GM23338 (cell line): ENCODE data around the gene IGF2BP2. TPM values are rescaled to one million over a fixed set of nuclear protein-coding genes. Genes with fewer than 3 reads are reported as not detected.

Experiments
- ATAC-seq: fragments of 200-7000 bp; cut with Tn5 transposase; 3 replicates; pipeline ENCODE4 v1.9.1; 2020
- DNase-seq: peaks from one replicate; pipeline ENCODE4 v3.0.0-alpha.2; 2015; ENCODE audit warnings: low spot score
- H2AFZ ChIP-seq: fragments of 200-600 bp; sonication (generic); 2 replicates; pipeline ENCODE4 v1.8.0; 2016; ENCODE audit warnings: antibody characterized with exemption, mild to moderate bottlenecking, moderate library complexity
- H3F3A ChIP-seq: fragments of 200-600 bp; sonication (generic); replicated peaks from 2 replicates; pipeline ENCODE4 v1.8.0; 2017; ENCODE audit warnings: antibody characterized with exemption, mixed run types, low read depth
- H3K27ac ChIP-seq: fragments of 200-600 bp; sonication (generic); 2 replicates; pipeline ENCODE4 v1.6.1; 2016; ENCODE audit warnings: low read depth
- H3K27me3 ChIP-seq: fragments of 200-600 bp; sonication (generic); 2 replicates; pipeline ENCODE4 v1.8.0; 2016; ENCODE audit warnings: mild to moderate bottlenecking, mixed run types, moderate library complexity; ENCODE audit not compliant: insufficient read depth
- H3K36me3 ChIP-seq: fragments of 200-600 bp; sonication (generic); 2 replicates; pipeline ENCODE4 v1.8.0; 2016; ENCODE audit warnings: mild to moderate bottlenecking; ENCODE audit not compliant: insufficient read depth
- H3K4me1 ChIP-seq: fragments of 200-600 bp; sonication (generic); 2 replicates; pipeline ENCODE4 v1.8.0; 2016; ENCODE audit warnings: mild to moderate bottlenecking, moderate library complexity; ENCODE audit not compliant: insufficient read depth
- H3K4me2 ChIP-seq: fragments of 200-600 bp; sonication (generic); 2 replicates; pipeline ENCODE4 v1.7.1; 2017; ENCODE audit warnings: mixed run types
- H3K4me3 ChIP-seq: fragments of 200-600 bp; sonication (generic); 2 replicates; pipeline ENCODE4 v1.6.1; 2016; ENCODE audit warnings: mixed run types
- H3K79me2 ChIP-seq: fragments of 200-600 bp; sonication (generic); replicated peaks from 2 replicates; pipeline ENCODE4 v1.8.0; 2017; ENCODE audit warnings: mild to moderate bottlenecking; ENCODE audit not compliant: insufficient read depth
- H3K9me2 ChIP-seq: fragments of 200-600 bp; sonication (generic); 2 replicates; pipeline ENCODE4 v1.8.0; 2017; ENCODE audit not compliant: insufficient read depth
- H4K20me1 ChIP-seq: fragments of 200-600 bp; sonication (generic); replicated peaks from 2 replicates; pipeline ENCODE4 v1.8.0; 2017; ENCODE audit warnings: mild to moderate bottlenecking; ENCODE audit not compliant: insufficient read depth
- H3K27ac Mint-ChIP-seq: 2 replicates; pipeline ENCODE4 v1.8.0; 2020; ENCODE audit warnings: inconsistent platforms, mild to moderate bottlenecking, moderate library complexity, mixed read lengths
- H3K27me3 Mint-ChIP-seq: 3 replicates; pipeline ENCODE4 v1.8.0; 2022; ENCODE audit warnings: low read depth, mild to moderate bottlenecking, moderate library complexity, mixed read lengths, inconsistent platforms; ENCODE audit not compliant: insufficient read depth, poor library complexity
- H3K36me3 Mint-ChIP-seq: 3 replicates; pipeline ENCODE4 v1.8.0; 2021; ENCODE audit warnings: low read depth, mild to moderate bottlenecking, inconsistent platforms, moderate library complexity, mixed read lengths
- H3K4me1 Mint-ChIP-seq: 3 replicates; pipeline ENCODE4 v1.8.0; 2020; ENCODE audit warnings: mild to moderate bottlenecking, inconsistent platforms, mixed read lengths
- H3K4me3 Mint-ChIP-seq: 3 replicates; pipeline ENCODE4 v1.8.0; 2021; ENCODE audit warnings: moderate library complexity, mild to moderate bottlenecking, inconsistent platforms, mixed read lengths
- H3K9me3 Mint-ChIP-seq: 3 replicates; pipeline ENCODE4 v1.8.0; 2020; ENCODE audit warnings: moderate library complexity, mild to moderate bottlenecking, inconsistent platforms, mixed read lengths
- CREB1 ChIP-seq: fragments of 250-450 bp; sonication (Bioruptor Pico); IDR thresholded peaks from 2 replicates; pipeline ENCODE4 v1.5.0; 2020; ENCODE audit warnings: low read depth, mild to moderate bottlenecking, moderate library complexity
- ETS1 ChIP-seq: IDR thresholded peaks from 2 replicates; pipeline ENCODE4 v1.6.1; 2016; ENCODE audit warnings: antibody characterized with exemption
- EZH2phosphoT487 ChIP-seq: fragments of 200-600 bp; sonication (generic); IDR thresholded peaks from one replicate; pipeline ENCODE4 v1.8.1; 2018; ENCODE audit warnings: antibody characterized with exemption; ENCODE audit not compliant: unreplicated experiment
- JUNB ChIP-seq: IDR thresholded peaks from one replicate; pipeline ENCODE4 v1.6.1; 2016; ENCODE audit warnings: antibody characterized with exemption; ENCODE audit not compliant: unreplicated experiment
- POLR2AphosphoS5 ChIP-seq: IDR thresholded peaks from 2 replicates; pipeline ENCODE4 v1.6.1; 2016; ENCODE audit warnings: antibody characterized with exemption, low read depth
- ZNF114 ChIP-seq: fragments of 250-450 bp; sonication (Bioruptor Pico); IDR thresholded peaks from 2 replicates; pipeline ENCODE4 v1.5.0; 2020; ENCODE audit warnings: mild to moderate bottlenecking, moderate library complexity
- ZNF331 ChIP-seq: fragments of 250-450 bp; sonication (Bioruptor Pico); IDR thresholded peaks from 2 replicates; pipeline ENCODE4 v1.5.0; 2020; ENCODE audit warnings: low read depth, mild to moderate bottlenecking, moderate library complexity
- ZNF462 ChIP-seq: fragments of 250-450 bp; sonication (Bioruptor Pico); IDR thresholded peaks from 2 replicates; pipeline ENCODE4 v1.5.0; 2020; ENCODE audit warnings: mild to moderate bottlenecking, moderate library complexity
- polyA plus RNA-seq: library from polyadenylated mRNA; unstranded; fragments of >200 nt; fragmentation: Nextera tagmentation; extraction: Ambion mirVana; gene quantifications from 2 replicates; pipeline ENCODE4 v1.2.1, GENCODE V29; 2016
- total RNA-seq: library from RNA; depleted of rRNA; stranded (reverse); fragments of >200 nt; shearing (Covaris generic); gene quantifications from 2 replicates; pipeline ENCODE4 v1.2.3, GENCODE V29; 2014
- TF ChIP-seq, protein P1 (sequence below): IDR thresholded peaks from one replicate; pipeline ENCODE4 v1.6.1; 2018; ENCODE audit warnings: antibody characterized with exemption; ENCODE audit not compliant: unreplicated experiment

IGF2BP2 gene
- total and polyA plus RNA-seq, 2 experiments from 2014 or later: 82.9 to 84.5 TPM

- peaks cover 59% of the 10 kb centered on the region for H3K36me3 Mint-ChIP-seq
Measured at GRCh38 chr3:185678027-185678426, 146.8 kb downstream of the IGF2BP2 start.

More at GRCh38 chr3:185678027-185678426, 146.8 kb downstream of the IGF2BP2 start:
- Histone ChIP-seq H3F3A (no peaks in the 10 kb centered on the region), H3K36me3 (peaks cover 27% of the 10 kb centered on the region), H3K27me3 (no peaks in the 10 kb centered on the region), H2AFZ (no peak overlapping the region), H4K20me1 (no peaks in the 10 kb centered on the region; the same call in 1 of the 2 replicates), H3K79me2 (peaks cover 3% of the 10 kb centered on the region; the same call in 1 of the 2 replicates), H3K9me2 (no peaks in the 10 kb centered on the region), H3K4me1 (no peaks in the 10 kb centered on the region), H3K4me3 (no peak overlapping the region), H3K27ac (0 out of 2 replicates have a peak overlapping the region, but pooled peaks have one; percentile 20), H3K4me2 (no peak overlapping the region)
- Mint-ChIP-seq H3K4me1 (peaks cover 3% of the 10 kb centered on the region; the same call in 1 of the 3 replicates), H3K4me3 (no peak overlapping the region), H3K27me3 (peaks cover 5% of the 10 kb centered on the region), H3K27ac (no peak overlapping the region), H3K9me3 (no peaks in the 10 kb centered on the region)
- no peak for DNase-seq
- ATAC-seq: no peak
- TF ChIP-seq ETS1 (no peak), JUNB (no peak), ZNF331 (CRISPR knock-in tag) (no peak), CREB1 (CRISPR knock-in tag) (no peak), EZH2phosphoT487 (no peak), ZNF114 (CRISPR knock-in tag) (no peak), ZNF462 (no peak), POLR2AphosphoS5 (no peak)
- TF ChIP-seq, protein P1, sequence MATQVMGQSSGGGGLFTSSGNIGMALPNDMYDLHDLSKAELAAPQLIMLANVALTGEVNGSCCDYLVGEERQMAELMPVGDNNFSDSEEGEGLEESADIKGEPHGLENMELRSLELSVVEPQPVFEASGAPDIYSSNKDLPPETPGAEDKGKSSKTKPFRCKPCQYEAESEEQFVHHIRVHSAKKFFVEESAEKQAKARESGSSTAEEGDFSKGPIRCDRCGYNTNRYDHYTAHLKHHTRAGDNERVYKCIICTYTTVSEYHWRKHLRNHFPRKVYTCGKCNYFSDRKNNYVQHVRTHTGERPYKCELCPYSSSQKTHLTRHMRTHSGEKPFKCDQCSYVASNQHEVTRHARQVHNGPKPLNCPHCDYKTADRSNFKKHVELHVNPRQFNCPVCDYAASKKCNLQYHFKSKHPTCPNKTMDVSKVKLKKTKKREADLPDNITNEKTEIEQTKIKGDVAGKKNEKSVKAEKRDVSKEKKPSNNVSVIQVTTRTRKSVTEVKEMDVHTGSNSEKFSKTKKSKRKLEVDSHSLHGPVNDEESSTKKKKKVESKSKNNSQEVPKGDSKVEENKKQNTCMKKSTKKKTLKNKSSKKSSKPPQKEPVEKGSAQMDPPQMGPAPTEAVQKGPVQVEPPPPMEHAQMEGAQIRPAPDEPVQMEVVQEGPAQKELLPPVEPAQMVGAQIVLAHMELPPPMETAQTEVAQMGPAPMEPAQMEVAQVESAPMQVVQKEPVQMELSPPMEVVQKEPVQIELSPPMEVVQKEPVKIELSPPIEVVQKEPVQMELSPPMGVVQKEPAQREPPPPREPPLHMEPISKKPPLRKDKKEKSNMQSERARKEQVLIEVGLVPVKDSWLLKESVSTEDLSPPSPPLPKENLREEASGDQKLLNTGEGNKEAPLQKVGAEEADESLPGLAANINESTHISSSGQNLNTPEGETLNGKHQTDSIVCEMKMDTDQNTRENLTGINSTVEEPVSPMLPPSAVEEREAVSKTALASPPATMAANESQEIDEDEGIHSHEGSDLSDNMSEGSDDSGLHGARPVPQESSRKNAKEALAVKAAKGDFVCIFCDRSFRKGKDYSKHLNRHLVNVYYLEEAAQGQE: no peak
